Stimulated activated CD4-positive, alpha-beta T cell treated with anti-CD3 and anti-CD28 coated beads, Interleukin-15, amount 100 ng/mL, for 24 hours (primary cell): ENCODE measurements around the gene NUP93.
"Not testable (repeated sequence)": the region's sequence is repeated elsewhere in the genome, so short reads cannot be mapped to it uniquely, and the experiment has no call there.

ENCODE experiments used
- DNase-seq: peaks from one replicate; pipeline ENCODE4 v3.0.0-alpha.2; 2020

NUP93 gene

DNA sequence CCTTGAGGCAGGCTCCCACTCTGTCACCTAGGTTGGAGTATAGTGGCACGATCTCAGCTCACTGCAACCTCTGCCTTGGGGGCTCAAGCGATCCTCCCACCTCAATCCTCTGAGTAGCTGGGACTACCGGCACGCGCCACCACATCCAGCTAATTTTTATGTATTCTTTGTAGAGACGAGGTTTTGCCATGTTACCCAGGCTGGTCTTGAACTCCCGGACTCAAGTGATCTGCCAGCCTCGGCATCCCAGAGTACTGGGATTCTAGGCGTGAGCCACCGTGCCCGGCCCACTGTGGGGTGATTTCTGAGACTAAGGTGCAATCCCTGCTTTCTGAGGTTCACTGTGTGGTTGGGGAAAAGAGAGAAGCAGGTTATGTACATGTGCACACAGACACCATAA lies 123.0 kb downstream of the NUP93 start:
- no peak for DNase-seq

DNA sequence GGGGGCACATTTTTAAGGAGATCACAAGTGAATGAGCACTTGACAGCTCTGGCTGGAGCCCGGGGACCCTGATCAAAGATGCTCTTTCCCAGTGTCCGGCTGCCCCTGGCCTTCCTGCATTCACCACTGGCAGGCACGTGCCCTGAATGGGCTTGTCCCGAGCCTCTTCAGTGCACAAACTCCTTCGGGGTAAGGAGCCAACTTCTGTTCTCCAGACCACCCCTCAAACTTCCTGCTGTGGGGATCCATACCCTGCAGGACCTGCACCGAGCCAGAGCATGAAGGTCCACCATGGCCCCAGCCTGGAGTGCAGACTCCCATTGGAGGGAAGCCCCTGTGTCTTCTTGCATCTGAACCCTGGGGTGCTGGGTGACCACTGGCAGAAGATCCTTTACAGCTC lies 125.3 kb downstream of the NUP93 start:
- DNase-seq: no peak

DNA sequence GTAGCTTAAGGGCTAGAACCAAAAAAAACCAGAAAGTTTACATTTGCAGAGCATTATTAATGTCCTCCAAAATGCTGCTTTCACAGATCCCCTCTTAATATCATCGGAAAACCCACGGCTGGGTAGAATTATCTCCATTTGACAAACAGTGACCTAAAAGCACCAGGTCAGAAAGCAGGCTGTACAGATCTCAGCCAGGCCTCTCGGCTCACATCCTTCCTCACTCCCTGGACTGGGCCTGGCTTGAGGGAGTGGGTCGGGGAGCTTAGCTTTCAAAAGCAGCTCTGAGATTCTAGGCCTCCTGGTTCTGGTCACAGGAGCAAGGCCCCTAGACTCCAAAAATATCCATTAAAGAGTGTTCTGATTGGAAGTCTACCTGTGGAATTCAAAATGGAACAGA lies 126.0 kb downstream of the NUP93 start:
- no peak for DNase-seq

DNA sequence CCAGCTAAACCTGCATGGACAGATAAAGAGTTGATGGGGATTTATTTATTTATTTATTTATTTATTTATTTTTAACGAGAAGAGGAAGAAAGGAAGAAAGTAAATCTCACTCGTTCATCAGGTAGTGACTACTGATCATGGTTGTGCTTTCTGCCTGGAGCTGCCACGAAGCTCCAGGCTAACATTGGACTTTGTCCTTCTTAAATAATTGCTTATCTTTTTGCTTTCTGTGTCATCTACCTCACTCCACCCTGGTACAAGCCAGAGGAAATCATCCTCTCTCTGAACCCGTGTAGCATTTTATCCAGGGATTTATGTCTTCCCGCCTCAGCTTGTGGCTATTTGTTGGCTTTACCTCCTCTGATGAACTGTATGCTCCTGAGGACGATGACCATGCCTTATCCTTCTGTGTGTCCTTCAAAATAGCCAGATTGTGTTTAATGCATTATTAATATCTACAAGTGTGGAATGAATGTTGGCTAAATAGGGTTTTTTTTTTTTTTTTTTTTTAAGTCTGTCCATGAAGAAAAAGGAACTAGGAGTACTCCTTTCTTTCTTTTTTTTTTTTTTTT lies 127.0 kb downstream of the NUP93 start:
- no peak for DNase-seq

DNA sequence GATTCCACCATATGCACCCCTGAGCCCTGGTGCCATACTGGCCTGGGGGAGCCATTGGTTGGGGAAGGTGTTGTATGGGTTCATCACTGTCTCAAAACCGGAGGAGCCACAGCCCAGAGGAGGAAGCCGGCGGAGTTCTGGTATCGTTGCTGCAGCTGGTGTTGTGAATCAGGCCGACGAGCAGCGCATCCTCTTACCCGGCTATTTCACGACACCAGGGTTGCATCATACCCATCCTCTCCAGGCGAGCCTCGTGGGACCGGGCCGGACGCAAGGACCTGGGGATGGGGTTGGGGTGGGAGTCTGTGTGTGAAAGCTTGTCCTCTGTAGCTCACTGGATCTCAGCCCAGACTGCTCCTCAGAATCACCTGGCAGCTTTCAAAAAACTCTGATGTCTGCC lies 128.4 kb downstream of the NUP93 start:
- DNase-seq: no peak

DNA sequence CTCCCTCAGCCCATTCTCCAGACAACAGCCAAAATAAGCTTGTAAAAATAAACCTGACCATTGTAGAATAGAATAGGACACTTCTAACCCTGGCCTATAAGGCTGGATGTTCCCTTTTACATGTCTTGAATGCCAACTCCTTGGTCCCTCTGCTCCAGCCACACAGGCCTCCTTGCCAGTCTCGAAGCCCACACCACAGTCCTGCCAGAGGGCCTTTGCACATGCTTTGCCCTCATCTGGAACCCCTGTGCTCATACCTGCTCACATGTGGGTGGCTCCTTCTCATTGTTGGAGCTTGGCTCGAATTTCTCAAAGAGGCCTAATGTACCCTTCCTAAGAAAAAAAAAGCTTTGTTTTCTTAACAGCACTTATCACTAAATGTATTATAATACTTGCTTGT lies 129.7 kb downstream of the NUP93 start:
- DNase-seq: no peak

DNA sequence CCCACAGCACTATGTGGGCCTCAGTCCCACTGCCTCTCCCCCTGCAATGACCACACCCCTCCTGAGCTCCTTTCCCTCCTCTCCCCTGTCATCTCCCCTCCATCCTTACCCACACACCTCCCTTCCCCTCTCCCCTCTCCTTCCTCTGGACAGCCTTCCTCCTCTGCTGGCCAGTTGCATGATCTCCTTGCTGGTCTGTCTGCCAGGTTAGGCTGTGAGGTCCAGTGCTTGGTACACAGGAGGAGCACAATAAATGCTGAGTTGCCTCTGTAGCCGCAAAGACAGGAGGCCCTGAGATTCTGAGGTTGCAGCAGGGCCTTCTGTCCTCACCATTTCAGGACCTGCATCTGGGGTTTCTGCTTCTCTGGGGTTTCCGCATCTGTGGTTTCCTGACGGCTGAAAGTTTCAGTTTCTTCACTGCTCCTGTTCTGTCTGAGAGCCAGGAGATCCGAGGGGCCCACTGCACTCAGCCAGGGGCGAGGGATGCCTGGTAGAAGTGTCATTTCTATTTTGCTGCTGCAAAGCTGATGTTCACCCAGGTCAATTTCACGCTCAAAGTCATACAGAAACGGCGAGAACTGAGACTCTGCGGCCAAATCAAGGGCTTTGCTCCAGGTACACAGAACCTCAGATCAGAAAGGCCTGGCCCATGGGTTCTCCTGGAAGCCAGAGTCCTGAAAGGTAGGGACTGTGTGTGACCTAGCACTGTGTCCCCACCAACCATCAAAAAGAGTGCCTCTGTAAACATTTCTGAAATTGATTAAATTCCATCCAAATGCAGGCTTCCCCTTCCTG lies 130.5 kb downstream of the NUP93 start:
- peak; percentile 50 for DNase-seq

DNA sequence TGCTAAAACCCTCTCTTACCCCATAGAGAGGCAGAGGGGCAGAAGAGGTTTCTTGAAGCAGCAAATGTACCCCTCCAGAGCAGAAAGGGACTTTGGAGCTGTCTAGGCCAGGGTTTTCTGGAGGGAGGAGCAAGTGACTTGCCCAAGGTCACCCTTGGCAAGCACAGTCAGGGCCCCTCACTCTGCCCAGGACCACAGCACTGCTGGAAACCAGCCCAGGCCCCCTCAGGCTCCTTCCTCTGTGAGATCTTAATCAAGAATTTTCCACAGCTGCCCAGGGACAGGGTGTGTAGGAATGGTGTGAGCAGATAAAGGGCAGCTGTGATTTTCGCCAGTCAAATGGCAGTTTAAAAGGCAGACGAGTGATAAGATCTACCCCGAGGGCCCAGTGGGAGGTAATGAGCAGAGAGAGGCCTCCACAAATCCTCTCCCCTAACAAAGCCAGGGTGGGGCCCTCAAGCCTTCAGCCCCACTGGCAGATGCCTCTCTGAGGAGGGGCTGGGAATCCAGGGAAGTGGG lies 131.2 kb downstream of the NUP93 start:
- DNase-seq: no peak

DNA sequence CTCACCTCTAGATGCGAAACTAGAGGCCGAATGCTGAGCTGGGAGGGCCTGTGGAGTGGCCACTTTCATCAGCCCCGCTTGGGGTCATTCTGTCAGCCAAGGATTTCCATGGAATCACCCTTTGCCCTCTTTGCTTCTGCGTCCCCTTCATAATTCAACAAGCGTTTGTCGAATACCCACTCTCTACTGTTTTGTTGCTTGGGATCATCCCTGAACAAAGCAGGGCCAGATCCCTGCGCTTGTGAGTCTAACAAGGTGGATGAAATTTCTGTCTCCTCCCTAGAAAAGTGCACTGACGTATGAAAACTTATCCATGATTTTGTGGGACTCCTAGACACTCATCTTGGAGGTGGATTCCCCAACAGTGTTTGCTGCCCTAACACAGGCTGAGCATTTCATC lies 131.8 kb downstream of the NUP93 start:
- DNase-seq: no peak

DNA sequence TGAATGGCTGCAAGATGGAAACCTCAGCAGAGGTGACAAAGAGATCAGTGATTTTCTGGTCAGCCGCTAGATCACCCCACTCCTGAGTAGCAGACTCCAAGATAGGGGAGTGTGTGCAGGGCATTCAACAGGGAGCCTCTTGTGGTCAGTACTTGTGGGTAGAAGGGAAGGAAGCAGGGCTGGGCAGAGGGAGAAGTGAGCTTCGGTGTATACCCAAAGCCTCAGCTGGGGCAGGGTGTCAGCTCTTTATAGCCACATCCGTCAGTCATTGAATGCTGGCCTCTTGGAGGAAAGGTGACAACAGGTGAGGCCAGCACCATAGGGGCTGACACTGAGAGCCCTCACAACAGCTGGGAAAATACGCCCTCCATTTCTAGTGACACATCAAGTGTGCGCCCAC lies 132.8 kb downstream of the NUP93 start:
- DNase-seq: no peak

DNA sequence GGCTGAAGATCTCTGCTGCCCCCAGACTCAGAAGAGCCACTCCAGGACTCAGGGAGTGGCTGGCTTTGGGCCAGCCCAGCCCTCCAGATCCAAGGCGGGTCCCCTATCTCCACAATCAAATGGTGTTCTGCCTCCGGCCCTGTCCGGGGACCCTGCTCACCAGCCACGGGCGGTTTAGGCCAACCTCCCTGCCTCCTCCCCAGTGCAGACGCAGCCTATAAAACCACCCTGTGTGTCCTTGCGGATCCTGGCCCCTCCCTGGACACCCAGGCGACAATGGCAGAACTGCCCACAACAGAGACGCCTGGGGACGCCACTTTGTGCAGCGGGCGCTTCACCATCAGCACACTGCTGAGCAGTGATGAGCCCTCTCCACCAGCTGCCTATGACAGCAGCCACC lies 135.0 kb downstream of the NUP93 start, which contains the start of gene SLC12A3:
SLC12A3 (plus strand) TSS at position 248 of the 400 bp plus-strand sequence; CDS start at position 277, 29 bp downstream.
- no peak for DNase-seq

DNA sequence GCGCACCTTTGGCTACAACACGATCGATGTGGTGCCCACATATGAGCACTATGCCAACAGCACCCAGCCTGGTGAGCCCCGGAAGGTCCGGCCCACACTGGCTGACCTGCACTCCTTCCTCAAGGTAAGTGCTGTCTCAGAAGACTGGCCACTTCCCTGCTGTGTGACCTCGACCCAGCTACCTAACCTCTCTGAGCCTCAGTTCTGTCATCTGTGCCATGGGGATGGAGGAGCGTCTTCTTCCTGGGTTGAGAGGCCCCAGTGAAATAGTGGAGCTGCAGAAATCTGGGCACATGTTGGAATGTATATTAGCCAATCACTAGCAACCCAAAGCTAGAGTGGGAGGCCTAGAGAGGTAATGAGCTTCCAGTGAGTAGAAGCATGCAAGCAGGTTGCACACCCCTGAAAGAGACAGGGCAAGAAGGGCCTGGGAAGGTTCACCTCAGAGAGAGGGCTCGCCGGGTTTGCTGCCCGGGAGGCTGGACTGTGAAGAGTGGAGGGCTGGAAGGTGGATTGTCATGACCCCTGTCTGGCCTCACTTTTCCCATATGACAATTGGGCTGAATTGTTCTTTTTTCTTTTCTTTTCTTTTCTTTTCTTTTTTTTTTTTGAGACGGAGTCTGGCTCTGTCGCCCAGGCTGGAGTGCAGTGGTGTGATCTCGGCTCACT lies 135.6 kb downstream of the NUP93 start:
- no peak for DNase-seq

DNA sequence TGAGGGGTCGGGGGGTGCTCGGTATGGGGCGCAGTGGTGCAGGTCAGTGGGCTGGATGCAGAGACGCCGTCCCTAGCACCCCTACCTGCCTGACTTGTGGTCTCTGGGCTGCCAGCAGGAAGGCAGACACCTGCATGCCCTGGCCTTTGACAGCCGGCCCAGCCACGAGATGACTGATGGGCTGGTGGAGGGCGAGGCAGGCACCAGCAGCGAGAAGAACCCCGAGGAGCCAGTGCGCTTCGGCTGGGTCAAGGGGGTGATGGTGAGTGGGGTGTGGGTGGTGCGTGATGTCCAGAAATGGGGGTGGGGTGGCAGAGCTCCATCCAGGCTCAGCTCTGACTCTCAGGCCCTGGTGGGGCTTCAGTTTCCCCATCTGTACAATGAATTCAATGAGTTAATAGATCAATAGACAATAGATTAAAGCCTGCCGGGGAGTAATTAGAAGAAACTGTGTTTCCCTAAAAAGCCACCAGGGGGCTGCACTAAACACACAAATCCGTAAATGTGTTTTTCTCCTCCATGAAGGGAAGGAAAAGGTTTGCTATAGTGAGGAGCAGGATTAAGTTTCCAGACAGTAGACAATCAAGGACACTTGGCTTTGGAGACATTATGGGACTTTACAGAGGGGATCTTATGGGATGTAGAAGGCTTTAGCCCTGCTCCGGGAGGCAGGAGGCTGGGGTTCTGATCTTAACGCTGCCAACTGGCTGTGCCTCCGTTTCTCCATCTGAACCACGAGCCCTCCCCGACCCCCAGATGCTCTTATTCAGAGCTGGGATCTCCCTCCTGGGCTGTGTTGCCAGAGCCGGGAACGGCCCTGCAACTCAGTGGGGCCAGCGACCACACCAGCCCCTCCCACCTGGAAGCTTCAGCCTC lies 137.3 kb downstream of the NUP93 start:
- DNase-seq: peak; percentile 55

DNA sequence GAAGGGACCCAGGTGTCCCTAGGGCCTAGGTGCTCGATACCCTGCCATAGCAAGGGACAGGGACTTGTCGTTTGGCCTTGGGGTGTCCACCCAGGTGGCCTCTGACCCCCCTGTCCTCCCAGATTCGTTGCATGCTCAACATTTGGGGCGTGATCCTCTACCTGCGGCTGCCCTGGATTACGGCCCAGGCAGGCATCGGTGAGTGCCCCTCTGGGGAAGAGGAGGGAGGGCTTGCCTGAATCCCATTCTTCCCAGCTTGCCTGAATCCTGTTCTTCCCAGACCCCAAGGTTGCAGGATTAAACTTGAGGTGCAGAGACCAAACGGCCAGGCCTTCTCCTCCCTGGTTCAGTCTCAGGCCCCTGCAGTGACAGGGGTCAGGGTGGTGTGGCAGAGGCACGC lies 138.2 kb downstream of the NUP93 start:
- no peak for DNase-seq

DNA sequence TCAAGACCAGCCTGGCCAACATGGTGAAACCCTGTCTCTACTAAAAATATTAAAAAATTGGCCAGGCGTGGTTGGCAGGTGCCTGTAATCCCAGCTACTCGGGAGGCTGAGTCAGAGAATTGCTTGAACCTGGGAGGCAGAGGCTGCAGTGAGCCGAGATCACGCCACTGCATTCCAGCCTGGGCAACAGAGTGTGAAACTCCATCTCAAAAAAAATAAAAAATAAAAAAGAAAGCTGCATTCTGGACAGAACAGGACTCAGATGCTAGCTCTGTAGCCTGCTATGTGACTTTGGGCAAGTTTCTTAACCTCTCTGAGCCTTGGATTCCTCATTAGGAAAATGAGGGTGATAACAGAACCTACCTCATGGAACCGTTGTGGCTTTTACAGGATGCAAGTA lies 138.8 kb downstream of the NUP93 start:
- not testable (repeated sequence) for DNase-seq

DNA sequence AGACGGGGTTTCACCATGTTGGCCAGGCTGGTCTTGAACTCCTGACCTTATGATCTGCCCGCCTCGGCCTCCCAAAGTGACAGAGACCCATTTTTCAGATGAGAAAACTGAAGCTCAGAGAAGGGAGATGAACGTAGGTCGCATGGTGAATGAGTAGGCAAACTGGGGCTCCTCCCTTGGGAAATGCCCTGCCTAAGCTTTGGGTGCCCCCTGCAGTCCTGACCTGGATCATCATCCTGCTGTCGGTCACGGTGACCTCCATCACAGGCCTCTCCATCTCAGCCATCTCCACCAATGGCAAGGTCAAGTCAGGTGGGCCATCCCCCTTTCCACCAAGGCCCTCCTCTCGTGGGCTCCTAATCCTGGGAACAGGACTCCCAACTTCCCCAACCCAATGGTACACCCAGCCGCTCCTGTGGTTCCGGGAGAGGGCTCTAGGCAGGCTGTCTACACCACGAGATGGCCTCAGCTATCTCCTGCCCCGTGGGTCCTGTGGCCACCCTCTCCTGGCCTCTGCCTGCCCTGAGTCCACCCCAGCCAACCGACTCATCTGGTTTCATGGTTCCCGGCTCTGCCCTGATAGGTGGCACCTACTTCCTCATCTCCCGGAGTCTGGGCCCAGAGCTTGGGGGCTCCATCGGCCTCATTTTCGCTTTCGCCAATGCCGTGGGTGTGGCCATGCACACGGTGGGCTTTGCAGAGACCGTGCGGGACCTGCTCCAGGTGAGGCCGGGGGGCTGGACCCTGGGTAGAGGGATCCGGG lies 139.8 kb downstream of the NUP93 start:
- peak; percentile 54 for DNase-seq

DNA sequence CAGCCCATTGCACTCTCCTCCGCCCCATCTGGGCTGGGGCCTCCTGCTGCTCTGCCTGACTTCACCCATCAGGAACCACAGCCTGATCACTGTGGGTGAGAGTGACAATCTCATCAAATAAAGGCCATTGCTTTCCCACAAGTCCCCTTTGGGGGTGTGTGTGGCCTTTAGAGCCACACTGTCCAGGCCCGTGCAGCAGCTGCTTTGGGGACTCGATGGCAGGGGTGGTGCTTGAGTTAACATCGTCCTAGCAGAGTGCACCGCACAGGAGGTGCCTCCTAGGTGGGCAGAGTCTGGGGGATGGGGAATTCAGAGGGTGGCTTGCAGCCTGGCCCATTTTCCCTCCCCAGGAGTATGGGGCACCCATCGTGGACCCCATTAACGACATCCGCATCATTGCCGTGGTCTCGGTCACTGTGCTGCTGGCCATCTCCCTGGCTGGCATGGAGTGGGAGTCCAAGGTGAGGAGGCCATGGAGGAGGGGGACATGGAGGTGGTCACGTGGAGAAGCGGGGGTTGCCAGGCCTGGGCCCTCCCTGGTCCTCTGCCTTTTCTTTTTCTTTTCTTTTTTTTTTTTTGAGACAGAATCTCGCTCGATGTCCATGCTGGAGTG lies 140.5 kb downstream of the NUP93 start:
- no peak for DNase-seq

DNA sequence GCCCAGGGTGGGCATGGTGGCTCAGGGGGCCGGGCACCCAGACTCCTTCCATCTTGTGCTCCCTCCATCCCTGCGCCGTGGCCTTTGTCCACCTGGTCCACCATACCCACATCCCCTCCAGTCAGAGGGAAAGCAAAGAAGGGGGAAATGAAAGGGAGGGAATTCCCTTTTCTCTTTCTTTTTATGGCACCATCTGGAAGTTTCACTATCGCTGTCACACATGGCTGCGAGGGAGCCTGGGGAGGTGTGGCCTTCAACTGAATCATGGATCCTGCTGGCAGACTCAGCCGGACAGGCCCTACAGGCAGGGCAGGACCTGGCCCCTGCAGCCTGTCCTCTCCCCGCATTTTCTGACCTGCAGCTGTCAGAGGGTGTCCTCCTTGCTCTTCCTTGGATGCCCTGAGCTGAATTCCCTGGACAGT lies 141.3 kb downstream of the NUP93 start:
- no peak for DNase-seq

DNA sequence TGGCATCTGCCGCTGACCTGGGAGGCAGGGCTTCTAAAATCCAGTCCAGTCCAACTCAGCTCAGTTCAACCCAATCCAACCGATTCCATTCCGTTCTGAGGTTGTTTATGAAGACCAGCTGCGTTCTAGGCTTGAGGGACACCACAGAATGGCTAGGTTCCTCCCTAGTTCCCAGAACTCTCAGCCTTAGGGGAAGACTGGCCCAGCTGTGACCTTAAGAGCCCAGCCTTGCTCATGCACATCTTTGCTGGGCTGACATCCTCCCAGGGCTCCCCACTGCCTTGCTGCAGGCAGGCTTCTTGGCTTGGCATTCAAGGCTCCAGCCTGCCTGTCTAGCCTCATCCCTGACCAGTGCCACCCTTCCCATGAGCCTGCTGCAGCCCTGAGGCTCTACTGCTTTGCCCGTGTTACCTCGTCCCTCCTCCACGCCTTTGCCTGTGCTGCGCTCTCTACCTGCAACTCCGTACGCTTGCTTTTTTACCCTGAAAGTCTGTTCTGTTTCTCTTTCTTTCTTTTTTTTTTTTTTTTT lies 143.0 kb downstream of the NUP93 start:
- no peak for DNase-seq

DNA sequence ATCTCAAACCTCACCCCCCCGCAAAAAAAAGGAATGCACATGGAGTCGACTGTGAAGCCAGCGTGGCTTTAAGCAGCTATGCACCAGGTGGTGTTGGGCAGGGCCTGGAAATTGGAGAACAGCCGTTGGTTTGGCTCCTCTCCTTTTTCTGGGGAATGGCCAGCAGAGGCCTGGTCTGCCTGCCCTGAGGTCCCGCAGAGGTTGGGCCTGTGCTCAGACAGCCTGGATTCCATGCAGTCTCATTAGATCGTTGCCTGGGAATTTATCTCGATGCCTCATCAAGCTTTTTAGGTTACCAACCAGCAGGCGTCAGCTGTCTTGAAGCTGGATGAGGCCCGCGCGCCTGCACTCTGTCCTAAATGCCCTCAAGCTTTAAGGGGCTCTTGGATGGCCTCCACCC lies 144.9 kb downstream of the NUP93 start:
- no peak for DNase-seq

DNA sequence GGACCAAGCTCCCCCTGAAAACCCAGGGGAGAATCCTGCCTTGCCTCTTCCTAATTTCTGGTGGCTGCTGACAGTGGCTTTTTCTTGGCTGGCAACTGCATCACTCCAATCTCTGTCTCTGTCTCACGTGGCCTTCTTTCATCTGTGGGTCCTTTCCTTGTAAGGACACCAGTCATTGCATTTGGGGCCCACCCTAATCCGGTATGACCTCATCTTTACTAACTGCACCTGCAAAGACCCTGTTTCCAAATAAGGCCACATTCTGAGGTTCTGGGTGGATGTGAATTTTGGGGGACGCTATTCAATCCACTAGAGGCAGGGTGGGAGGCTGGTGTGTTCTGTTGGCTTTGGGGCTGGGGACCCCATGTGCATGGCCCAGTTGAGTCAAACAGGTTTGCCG lies 146.1 kb downstream of the NUP93 start:
- no peak for DNase-seq
